Measurements from ENCODE around the gene LAMC1.

- no peak for TF ChIP-seq CTCF (conservative IDR thresholded peaks at IDR 0.05 in 1 of 2, IDR thresholded peaks at IDR 0.05 in 1 of 2; ENCODE audit: low read depth in 1 of 2, low read length in 2 of 2)
- TF ChIP-seq EZH2 (IDR thresholded peaks at IDR 0.05; ENCODE audit: low read length, missing control alignments), result no peak
These were observed 58.3 kb downstream of the LAMC1 start for GRCh38 chr1:183081402-183082120.

All from fibroblast of lung (primary cell).